Measurements from ENCODE around the gene GGACT. TPM values are rescaled to one million over a fixed set of nuclear protein-coding genes. Genes with fewer than 3 reads are reported as not detected.

The GGACT gene
- polyA plus RNA-seq, 1 experiment: 7.6 TPM

DNA sequence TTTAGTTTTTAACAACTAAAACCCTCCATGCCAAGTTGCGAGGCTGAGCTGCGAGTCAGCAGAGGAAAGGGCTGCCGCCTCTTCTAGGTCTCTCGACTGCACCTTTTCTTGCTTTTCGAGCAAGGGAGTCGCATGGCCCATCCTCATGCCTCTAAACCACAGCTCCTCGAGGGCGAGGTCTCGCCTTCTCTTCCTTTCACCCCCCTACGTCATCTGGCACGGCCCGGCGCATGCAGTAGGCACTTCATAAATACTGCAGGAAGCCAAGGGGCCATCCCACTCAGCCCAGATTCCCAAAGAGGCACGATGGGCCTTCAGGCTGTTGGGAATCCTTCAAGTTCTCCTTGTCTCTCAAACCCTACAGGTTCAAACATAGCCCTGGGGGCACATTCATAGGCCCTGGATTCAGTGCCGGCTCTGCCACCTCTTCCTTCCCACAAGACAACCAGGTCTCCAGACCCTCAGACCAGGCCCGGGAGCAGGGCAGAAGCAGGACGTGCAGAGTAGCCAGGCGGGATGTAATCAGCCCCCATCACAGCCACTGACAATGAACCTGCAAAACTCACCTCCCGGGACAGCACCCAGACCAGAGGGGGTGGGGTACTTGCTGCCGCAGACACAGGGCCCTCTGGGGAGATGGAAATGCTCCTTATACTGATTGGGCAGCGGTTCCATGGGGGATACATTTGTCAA is 41.7 kb downstream of the GGACT start:
- Histone ChIP-seq H3K27ac (ENCODE audit: low read depth, low read length) (no peak overlapping the region), H3K4me3 (ENCODE audit: low read depth, low read length) (no peak overlapping the region), H3K9me3 (ENCODE audit: control insufficient read depth, insufficient read depth, low read length) (no peaks in the 10 kb centered on the region; the same call in 1 of the 2 replicates), H3K27me3 (ENCODE audit: control insufficient read depth, insufficient read depth, low read length) (peaks cover 1% of the 10 kb centered on the region)
- TF ChIP-seq, protein P1, sequence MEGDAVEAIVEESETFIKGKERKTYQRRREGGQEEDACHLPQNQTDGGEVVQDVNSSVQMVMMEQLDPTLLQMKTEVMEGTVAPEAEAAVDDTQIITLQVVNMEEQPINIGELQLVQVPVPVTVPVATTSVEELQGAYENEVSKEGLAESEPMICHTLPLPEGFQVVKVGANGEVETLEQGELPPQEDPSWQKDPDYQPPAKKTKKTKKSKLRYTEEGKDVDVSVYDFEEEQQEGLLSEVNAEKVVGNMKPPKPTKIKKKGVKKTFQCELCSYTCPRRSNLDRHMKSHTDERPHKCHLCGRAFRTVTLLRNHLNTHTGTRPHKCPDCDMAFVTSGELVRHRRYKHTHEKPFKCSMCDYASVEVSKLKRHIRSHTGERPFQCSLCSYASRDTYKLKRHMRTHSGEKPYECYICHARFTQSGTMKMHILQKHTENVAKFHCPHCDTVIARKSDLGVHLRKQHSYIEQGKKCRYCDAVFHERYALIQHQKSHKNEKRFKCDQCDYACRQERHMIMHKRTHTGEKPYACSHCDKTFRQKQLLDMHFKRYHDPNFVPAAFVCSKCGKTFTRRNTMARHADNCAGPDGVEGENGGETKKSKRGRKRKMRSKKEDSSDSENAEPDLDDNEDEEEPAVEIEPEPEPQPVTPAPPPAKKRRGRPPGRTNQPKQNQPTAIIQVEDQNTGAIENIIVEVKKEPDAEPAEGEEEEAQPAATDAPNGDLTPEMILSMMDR (IDR thresholded peaks at IDR 0.05; ENCODE audit: low read depth, low read length): no peak
- CTCF ChIA-PET: interaction anchor here (0.5 kb wide), 1 partner anchor 565 kb away, joined by 5 read pairs; no protein-coding TSS in a partner anchor
- DNase-seq (ENCODE audit: low read depth, low spot score): no peak
- POLR2A ChIA-PET: no interaction called here

DNA sequence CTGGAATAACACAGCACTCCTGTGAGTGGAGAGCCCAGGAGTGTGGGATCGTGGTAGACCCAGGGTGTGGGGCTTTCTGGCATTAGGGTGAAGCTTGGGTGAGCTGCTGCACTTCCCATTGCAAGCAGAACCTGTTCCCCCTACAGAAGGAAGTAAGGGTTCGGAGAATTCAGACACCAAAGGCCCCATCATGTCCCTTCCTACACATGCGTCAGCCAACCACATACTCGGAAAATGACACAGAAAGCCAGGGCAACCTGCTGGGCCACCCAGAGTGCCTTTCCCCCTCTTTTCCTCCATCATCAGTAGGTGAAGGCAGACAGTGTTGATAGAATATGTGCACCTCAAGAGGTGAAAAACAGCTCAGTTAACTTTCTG is 42.9 kb downstream of the GGACT start:
- ChIA-PET CTCF (no interaction called here), POLR2A (no interaction called here)
- no peaks in the 10 kb centered on the region for H3K27me3 ChIP-seq (ENCODE audit: control insufficient read depth, insufficient read depth, low read length)
- TF ChIP-seq, protein P1 (IDR thresholded peaks at IDR 0.05; ENCODE audit: low read depth, low read length): no peak
- no peaks in the 10 kb centered on the region; the same call in 1 of the 2 replicates for H3K9me3 ChIP-seq (ENCODE audit: control insufficient read depth, insufficient read depth, low read length)
- H3K4me3 ChIP-seq (ENCODE audit: low read depth, low read length): no peak overlapping the region
- no peak for DNase-seq (ENCODE audit: low read depth, low spot score)
- no peak overlapping the region for H3K27ac ChIP-seq (ENCODE audit: low read depth, low read length)

DNA sequence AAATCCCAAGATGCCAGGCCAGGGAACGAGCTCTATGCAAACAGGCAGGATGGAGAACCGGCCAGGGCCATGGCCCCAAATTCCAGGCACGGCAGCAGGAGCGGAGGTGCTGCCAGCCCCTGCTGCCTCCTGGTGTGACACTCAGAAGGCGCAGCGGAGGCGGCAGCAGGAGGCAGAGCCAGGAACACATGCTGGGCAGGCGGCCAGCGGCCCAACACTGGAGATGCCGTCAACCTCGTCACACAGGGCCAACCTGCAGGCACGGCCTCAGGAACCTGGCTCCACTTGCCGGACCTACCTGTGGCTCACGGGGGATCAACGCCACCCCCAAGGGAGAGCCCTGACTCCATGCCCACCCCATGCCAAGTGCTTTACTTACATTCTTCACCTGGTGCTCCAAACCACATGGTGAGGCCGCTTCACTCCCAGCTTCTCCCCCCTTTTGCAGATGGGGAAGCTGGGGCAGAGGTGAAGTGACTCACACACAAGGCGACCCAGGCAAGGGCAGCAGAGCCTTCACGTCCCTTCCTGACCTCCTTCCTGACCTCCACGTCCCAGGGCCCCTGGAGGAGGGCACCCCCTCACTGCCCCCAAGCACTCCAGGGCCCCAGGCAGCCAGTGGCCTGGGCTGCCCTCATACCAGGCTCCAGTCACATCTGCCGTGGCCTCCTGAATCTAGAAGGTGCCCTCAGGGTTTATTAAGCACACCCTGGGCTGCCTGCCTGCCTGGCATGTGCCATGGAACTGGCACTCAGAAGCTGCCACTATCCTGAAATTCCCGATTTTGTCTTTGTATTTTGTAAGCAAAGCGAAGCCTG is 43.5 kb downstream of the GGACT start:
- ChIA-PET POLR2A (no interaction called here), CTCF (no interaction called here)
- Histone ChIP-seq H3K27me3 (ENCODE audit: control insufficient read depth, insufficient read depth, low read length) (no peaks in the 10 kb centered on the region), H3K9me3 (ENCODE audit: control insufficient read depth, insufficient read depth, low read length) (no peaks in the 10 kb centered on the region; the same call in 1 of the 2 replicates), H3K4me3 (ENCODE audit: low read depth, low read length) (no peak overlapping the region), H3K27ac (ENCODE audit: low read depth, low read length) (no peak overlapping the region)
- DNase-seq (ENCODE audit: low read depth, low spot score): no peak
- TF ChIP-seq, protein P1 (IDR thresholded peaks at IDR 0.05; ENCODE audit: low read depth, low read length): no peak

DNA sequence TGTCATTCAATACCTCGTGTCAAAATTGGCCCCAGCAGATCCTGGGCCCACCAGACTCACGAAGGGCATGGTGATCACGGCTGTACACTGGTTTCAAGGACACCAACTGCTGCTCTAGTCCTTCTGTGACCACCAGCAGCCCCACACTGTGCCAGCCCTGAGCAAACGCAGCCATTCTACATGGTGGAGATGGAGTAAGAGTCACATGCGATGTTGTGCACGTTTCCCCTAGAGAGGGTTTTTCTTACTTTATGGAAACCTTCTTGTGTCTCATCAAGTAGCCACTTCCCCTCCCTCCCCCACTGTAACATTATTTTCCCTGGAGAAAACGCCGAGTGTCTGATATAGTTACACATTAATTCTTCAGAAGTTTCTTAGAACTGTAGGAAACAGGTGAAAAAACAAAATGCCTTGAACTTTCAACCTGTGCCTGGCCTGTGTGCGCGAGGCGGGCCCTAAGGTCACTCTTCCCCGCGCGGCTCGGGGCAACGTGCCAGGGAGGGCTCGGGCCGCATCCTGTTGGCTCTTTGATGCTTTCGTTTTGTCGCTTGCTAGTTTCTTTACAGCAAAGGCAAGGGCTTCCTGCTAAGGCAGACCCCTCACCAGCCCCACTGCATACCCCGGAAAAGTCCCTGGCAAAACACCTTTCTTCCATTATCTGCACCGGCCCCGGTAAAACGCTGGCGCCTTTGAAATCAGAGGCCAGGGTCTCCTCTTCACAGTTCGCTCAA is 44.6 kb downstream of the GGACT start:
- no peak for DNase-seq (ENCODE audit: low read depth, low spot score)
- TF ChIP-seq, protein P1 (IDR thresholded peaks at IDR 0.05; ENCODE audit: low read depth, low read length): no peak
- H3K9me3 ChIP-seq (ENCODE audit: control insufficient read depth, insufficient read depth, low read length): no peaks in the 10 kb centered on the region; the same call in 1 of the 2 replicates
- no peak overlapping the region for H3K4me3 ChIP-seq (ENCODE audit: low read depth, low read length)
- CTCF ChIA-PET: interaction anchor here (0.7 to 1.6 kb wide), 4 partner anchors 13 to 570 kb away, joined by 3 to 6 read pairs (median 4); no protein-coding TSS in a partner anchor
- no peaks in the 10 kb centered on the region for H3K27me3 ChIP-seq (ENCODE audit: control insufficient read depth, insufficient read depth, low read length)
- POLR2A ChIA-PET: no interaction called here
- no peak overlapping the region for H3K27ac ChIP-seq (ENCODE audit: low read depth, low read length)

Data from AG04450 (cell line).